ENCODE data around the gene STPG3. TPM values are rescaled to one million over a fixed set of nuclear protein-coding genes. Genes with fewer than 3 reads are reported as not detected.

STPG3 gene
- total and polyA plus RNA-seq, 2 of the 13 experiments (the other 11 are each of a cell fraction or from before 2014, with no cell fraction given), result not detected

DNA sequence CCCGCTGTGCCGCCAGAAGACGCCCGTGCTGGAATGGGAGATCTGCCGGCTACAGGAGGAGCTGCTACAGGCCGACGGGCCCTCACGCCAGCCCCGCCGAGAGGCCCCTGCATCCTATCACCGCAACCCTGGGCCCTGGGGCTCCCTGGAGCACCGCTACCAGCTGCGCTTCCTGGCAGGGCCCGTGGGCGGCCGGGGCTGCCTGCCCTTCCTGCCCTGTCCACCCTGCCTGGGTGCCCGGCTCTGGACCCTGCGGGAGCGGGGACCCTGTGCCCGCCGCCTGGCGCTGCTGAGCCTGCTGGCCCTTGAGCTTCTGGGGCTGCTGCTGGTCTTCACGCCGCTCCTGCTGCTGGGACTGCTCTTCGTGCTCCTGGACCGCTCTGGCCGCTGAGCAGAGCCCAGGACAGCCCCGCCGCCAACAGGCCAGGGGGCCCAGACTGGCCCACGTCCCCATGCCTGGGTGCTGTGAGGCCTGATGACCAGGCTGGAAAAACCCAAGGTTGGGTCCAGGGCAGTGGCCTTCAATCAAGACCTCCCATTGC lies 32.8 kb upstream of the STPG3 start:
- WGBS (ENCODE audit: low lambda C conversion rate), result 47% methylated on average over 3 of the region's 30 CpGs
- peaks cover 3% of the 10 kb centered on the region for H3K79me2 ChIP-seq (ENCODE audit: insufficient read depth, low read length)
- no peak for FAIRE-seq
- ChIA-PET CTCF (ENCODE audit: low intra/inter-chr PET ratio, low total read pairs) (no interaction called here), POLR2A (interaction anchor here (1.0 to 13.4 kb wide), 12 partner anchors 8 to 137 kb away, joined by 3 to 225 read pairs (median 8); partner anchors contain the start of genes ANAPC2, NDOR1, RNF224 and SSNA1)
- DNase-seq (ENCODE audit: low spot score), result no peak
- in situ Hi-C loops (cut with HindIII; ENCODE audit: extremely low pct_ligation_motif_present, low pct_unique_long_range_greater_than_20kb) (no loop called here), intact Hi-C loops (cut with micrococcal nuclease; ENCODE audit: unreplicated experiment) (no loop called here)
- peak overlapping the region; percentile 84 for H3K27ac ChIP-seq (ENCODE audit: extremely low read length, insufficient read depth, low read length)
- no peaks in the 10 kb centered on the region; a peak in 1 of 5 replicates for H3K27me3 ChIP-seq (ENCODE audit: control insufficient read depth in 1 of 2, insufficient read depth in 2 of 2, low read length in 2 of 2)
- no peak overlapping the region for H2AFZ ChIP-seq (ENCODE audit: low read length)
- H3K4me1 ChIP-seq (ENCODE audit: insufficient read depth, low read length), result peaks cover 34% of the 10 kb centered on the region
- H3K4me2 ChIP-seq (ENCODE audit: low read depth, low read length), result peak overlapping the region; percentile 90
- H3K9me3 ChIP-seq (ENCODE audit: low read length), result no peaks in the 10 kb centered on the region
- peak; percentile 5 for ATAC-seq
- H4K20me1 ChIP-seq (ENCODE audit: insufficient read depth, low read length), result peaks cover 4% of the 10 kb centered on the region; the same call in 1 of the 2 replicates
- H3K4me3 ChIP-seq (replicated peaks in 1 of 3; ENCODE audit: insufficient read depth in 1 of 3, low read depth in 2 of 3, low read length in 3 of 3), result peak overlapping the region; percentile 68 to 83 (median 77)
- no peaks in the 10 kb centered on the region for H3K36me3 ChIP-seq (replicated peaks in 1 of 2; ENCODE audit: control insufficient read depth in 1 of 2, insufficient read depth in 2 of 2, low read length in 2 of 2)
- H3K9ac ChIP-seq (ENCODE audit: insufficient read depth, low read depth, low read length), result peak overlapping the region; percentile 77
- no TSS peak for BruUV-seq (replicated peaks)
- TF ChIP-seq, protein P1, sequence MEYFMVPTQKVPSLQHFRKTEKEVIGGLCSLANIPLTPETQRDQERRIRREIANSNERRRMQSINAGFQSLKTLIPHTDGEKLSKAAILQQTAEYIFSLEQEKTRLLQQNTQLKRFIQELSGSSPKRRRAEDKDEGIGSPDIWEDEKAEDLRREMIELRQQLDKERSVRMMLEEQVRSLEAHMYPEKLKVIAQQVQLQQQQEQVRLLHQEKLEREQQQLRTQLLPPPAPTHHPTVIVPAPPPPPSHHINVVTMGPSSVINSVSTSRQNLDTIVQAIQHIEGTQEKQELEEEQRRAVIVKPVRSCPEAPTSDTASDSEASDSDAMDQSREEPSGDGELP (IDR thresholded peaks at IDR 0.05; ENCODE audit: borderline replicate concordance, low read depth), result peak; percentile 4; the same call in 1 of the 2 replicates
- TF ChIP-seq CHD4 (IDR thresholded peaks at IDR 0.05; ENCODE audit: borderline replicate concordance, low read length) (no peak), SPEN (CRISPR knock-in tag; IDR thresholded peaks at IDR 0.05; ENCODE audit: low read depth) (0 out of 2 replicates have a peak, but pooled peaks have one; percentile 10), ZFY (CRISPR knock-in tag; IDR thresholded peaks at IDR 0.05) (peak; percentile 1), RFX3 (CRISPR knock-in tag; IDR thresholded peaks at IDR 0.05) (no peak), SMAD9 (CRISPR knock-in tag; IDR thresholded peaks at IDR 0.05) (no peak), NFYC (CRISPR knock-in tag; IDR thresholded peaks at IDR 0.05) (no peak), POLR2AphosphoS5 (IDR thresholded peaks at IDR 0.05; ENCODE audit: low read depth, low read length) (no peak), GABPA (IDR thresholded peaks at IDR 0.05; ENCODE audit: low read depth, low read length) (no peak), GABPA (CRISPR knock-in tag; IDR thresholded peaks at IDR 0.05; ENCODE audit: low read depth) (no peak), FOXP1 (IDR thresholded peaks at IDR 0.05) (no peak), FOXP1 (CRISPR knock-in tag; IDR thresholded peaks at IDR 0.05) (no peak)
- TF ChIP-seq, protein P2, sequence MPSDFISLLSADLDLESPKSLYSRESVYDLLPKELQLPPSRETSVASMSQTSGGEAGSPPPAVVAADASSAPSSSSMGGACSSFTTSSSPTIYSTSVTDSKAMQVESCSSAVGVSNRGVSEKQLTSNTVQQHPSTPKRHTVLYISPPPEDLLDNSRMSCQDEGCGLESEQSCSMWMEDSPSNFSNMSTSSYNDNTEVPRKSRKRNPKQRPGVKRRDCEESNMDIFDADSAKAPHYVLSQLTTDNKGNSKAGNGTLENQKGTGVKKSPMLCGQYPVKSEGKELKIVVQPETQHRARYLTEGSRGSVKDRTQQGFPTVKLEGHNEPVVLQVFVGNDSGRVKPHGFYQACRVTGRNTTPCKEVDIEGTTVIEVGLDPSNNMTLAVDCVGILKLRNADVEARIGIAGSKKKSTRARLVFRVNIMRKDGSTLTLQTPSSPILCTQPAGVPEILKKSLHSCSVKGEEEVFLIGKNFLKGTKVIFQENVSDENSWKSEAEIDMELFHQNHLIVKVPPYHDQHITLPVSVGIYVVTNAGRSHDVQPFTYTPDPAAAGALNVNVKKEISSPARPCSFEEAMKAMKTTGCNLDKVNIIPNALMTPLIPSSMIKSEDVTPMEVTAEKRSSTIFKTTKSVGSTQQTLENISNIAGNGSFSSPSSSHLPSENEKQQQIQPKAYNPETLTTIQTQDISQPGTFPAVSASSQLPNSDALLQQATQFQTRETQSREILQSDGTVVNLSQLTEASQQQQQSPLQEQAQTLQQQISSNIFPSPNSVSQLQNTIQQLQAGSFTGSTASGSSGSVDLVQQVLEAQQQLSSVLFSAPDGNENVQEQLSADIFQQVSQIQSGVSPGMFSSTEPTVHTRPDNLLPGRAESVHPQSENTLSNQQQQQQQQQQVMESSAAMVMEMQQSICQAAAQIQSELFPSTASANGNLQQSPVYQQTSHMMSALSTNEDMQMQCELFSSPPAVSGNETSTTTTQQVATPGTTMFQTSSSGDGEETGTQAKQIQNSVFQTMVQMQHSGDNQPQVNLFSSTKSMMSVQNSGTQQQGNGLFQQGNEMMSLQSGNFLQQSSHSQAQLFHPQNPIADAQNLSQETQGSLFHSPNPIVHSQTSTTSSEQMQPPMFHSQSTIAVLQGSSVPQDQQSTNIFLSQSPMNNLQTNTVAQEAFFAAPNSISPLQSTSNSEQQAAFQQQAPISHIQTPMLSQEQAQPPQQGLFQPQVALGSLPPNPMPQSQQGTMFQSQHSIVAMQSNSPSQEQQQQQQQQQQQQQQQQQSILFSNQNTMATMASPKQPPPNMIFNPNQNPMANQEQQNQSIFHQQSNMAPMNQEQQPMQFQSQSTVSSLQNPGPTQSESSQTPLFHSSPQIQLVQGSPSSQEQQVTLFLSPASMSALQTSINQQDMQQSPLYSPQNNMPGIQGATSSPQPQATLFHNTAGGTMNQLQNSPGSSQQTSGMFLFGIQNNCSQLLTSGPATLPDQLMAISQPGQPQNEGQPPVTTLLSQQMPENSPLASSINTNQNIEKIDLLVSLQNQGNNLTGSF (CRISPR knock-in tag; IDR thresholded peaks at IDR 0.05), result no peak
- TF ChIP-seq, protein P3, sequence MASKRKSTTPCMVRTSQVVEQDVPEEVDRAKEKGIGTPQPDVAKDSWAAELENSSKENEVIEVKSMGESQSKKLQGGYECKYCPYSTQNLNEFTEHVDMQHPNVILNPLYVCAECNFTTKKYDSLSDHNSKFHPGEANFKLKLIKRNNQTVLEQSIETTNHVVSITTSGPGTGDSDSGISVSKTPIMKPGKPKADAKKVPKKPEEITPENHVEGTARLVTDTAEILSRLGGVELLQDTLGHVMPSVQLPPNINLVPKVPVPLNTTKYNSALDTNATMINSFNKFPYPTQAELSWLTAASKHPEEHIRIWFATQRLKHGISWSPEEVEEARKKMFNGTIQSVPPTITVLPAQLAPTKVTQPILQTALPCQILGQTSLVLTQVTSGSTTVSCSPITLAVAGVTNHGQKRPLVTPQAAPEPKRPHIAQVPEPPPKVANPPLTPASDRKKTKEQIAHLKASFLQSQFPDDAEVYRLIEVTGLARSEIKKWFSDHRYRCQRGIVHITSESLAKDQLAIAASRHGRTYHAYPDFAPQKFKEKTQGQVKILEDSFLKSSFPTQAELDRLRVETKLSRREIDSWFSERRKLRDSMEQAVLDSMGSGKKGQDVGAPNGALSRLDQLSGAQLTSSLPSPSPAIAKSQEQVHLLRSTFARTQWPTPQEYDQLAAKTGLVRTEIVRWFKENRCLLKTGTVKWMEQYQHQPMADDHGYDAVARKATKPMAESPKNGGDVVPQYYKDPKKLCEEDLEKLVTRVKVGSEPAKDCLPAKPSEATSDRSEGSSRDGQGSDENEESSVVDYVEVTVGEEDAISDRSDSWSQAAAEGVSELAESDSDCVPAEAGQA (IDR thresholded peaks at IDR 0.05; ENCODE audit: low read depth), result no peak
- TF ChIP-seq, protein P3 (CRISPR knock-in tag; IDR thresholded peaks at IDR 0.05; ENCODE audit: borderline replicate concordance), result no peak

Measured in HepG2 (cell line).